GM23338 (cell line): ENCODE measurements around the gene RIT1.

Experiments used
- CTCF ChIP-seq, 2 experiments: fragments of 200-600 bp in 1 of 2; sonication (generic) in 1 of 2; conservative IDR thresholded peaks; 2 replicates each; pipeline versions ENCODE4 v1.5.1 to v1.6.1; 2016 to 2017; ENCODE audit warnings: antibody characterized with exemption in 2 of 2, low read depth in 2 of 2, mild to moderate bottlenecking in 2 of 2, moderate library complexity in 1 of 2
- ETS1 ChIP-seq: IDR thresholded peaks from 2 replicates; pipeline ENCODE4 v1.6.1; 2016; ENCODE audit warnings: antibody characterized with exemption
- EZH2 ChIP-seq: fragments of 200-600 bp; sonication (generic); IDR thresholded peaks from one replicate; pipeline ENCODE4 v1.8.0; 2017; ENCODE audit warnings: antibody characterized with exemption, mild to moderate bottlenecking, low read depth; ENCODE audit not compliant: unreplicated experiment
- EZH2phosphoT487 ChIP-seq: fragments of 200-600 bp; sonication (generic); IDR thresholded peaks from one replicate; pipeline ENCODE4 v1.8.1; 2018; ENCODE audit warnings: antibody characterized with exemption; ENCODE audit not compliant: unreplicated experiment
- ZNF114 ChIP-seq: fragments of 250-450 bp; sonication (Bioruptor Pico); IDR thresholded peaks from 2 replicates; pipeline ENCODE4 v1.5.0; 2020; ENCODE audit warnings: mild to moderate bottlenecking, moderate library complexity

- TF ChIP-seq CTCF (conservative IDR thresholded peaks at IDR 0.05; ENCODE audit: low read depth in 2 of 2), result no peak
- no peak for TF ChIP-seq EZH2phosphoT487
- TF ChIP-seq ETS1, result no peak
- TF ChIP-seq EZH2, result no peak
- no peak for TF ChIP-seq ZNF114 (CRISPR knock-in tag)
Measured at GRCh38 chr1:155940993-155941844, 30.1 kb upstream of the RIT1 start, which contains the start of gene RXFP4.
